ENCODE measurements around the gene VEGFB.
A peak's percentile ranks its signal among the peaks of the same experiment; 100 is the strongest.
"Not testable (repeated sequence)": the region's sequence is repeated elsewhere in the genome, so short reads cannot be mapped to it uniquely, and the experiment has no call there.

The VEGFB gene

GRCh38 chr11:64232182-64232966 lies 2.0 kb upstream of the VEGFB start:
- DNase-seq = no peak

- no peak for DNase-seq
Observed at GRCh38 chr11:64232967-64233315, 1.4 kb upstream of the VEGFB start.

GRCh38 chr11:64234647-64235379 lies 429 bp downstream of the VEGFB start:
- DNase-seq = peak; percentile 56

GRCh38 chr11:64235437-64236161 lies 1.2 kb downstream of the VEGFB start:
- DNase-seq = no peak

GRCh38 chr11:64237484-64237951 lies 3.1 kb downstream of the VEGFB start:
- no peak for DNase-seq

GRCh38 chr11:64238076-64238475 lies 3.7 kb downstream of the VEGFB start:
- DNase-seq = no peak

- DNase-seq = no peak
Observed at GRCh38 chr11:64238999-64239398, 4.6 kb downstream of the VEGFB start.

- no peak for DNase-seq
Observed at GRCh38 chr11:64239662-64240434, 5.5 kb downstream of the VEGFB start.

GRCh38 chr11:64240435-64241240 lies 6.3 kb downstream of the VEGFB start, which contains the start of gene FKBP2:
FKBP2 (plus strand) TSS chr11:64241095; CDS start chr11:64242388, 1,293 bp downstream.
- DNase-seq = peak; percentile 98

- peak; percentile 100 for DNase-seq
Observed at GRCh38 chr11:64241241-64241490, 6.8 kb downstream of the VEGFB start.

- peak; percentile 17 for DNase-seq
Observed at GRCh38 chr11:64241491-64242374, 7.3 kb downstream of the VEGFB start.

GRCh38 chr11:64243236-64243854 lies 9.0 kb downstream of the VEGFB start:
- no peak for DNase-seq

GRCh38 chr11:64244107-64244506 lies 9.7 kb downstream of the VEGFB start:
- DNase-seq = no peak

GRCh38 chr11:64244966-64245365 lies 10.6 kb downstream of the VEGFB start:
- no peak for DNase-seq

GRCh38 chr11:64245401-64245796 lies 11.0 kb downstream of the VEGFB start:
- no peak for DNase-seq

- DNase-seq = peak; percentile 84
Observed at GRCh38 chr11:64245797-64246620, 11.6 kb downstream of the VEGFB start.

GRCh38 chr11:64246621-64246870 lies 12.2 kb downstream of the VEGFB start:
- not testable (repeated sequence) for DNase-seq

- DNase-seq = peak; percentile 86
Observed at GRCh38 chr11:64246871-64247728, 12.7 kb downstream of the VEGFB start, which contains the start of gene PPP1R14B. PPP1R14B (minus strand) TSS chr11:64246943; CDS start chr11:64246673, 270 bp downstream.
